ENCODE measurements around the gene PAM. TPM values are rescaled to one million over a fixed set of nuclear protein-coding genes. Genes with fewer than 3 reads are reported as not detected.

PAM gene
- total and polyA plus RNA-seq, 4 donors = 8.2 to 27.5 (median 13.7) TPM

- H3K4me1 ChIP-seq (ENCODE audit: control insufficient read depth in 4 of 4, insufficient read depth in 4 of 4, low read length in 3 of 4) = no peaks in the 10 kb centered on the region
- no peak overlapping the region for H3K9ac ChIP-seq (ENCODE audit: low read depth in 1 of 2, low read length in 2 of 2)
- no peaks in the 10 kb centered on the region for H3K27me3 ChIP-seq (ENCODE audit: control insufficient read depth in 4 of 4, insufficient read depth in 4 of 4, low read length in 3 of 4)
- H3K27ac ChIP-seq (ENCODE audit: low read depth in 1 of 2, low read length in 2 of 2) = no peak overlapping the region
- 61% methylated on average over 6 of the region's 6 CpGs for WGBS
- no peaks in the 10 kb centered on the region for H3K36me3 ChIP-seq (ENCODE audit: control insufficient read depth in 4 of 4, insufficient read depth in 3 of 4, low read depth in 1 of 4, low read length in 3 of 4)
- no peak for TF ChIP-seq TAF1 (conservative IDR thresholded peaks at IDR 0.05)
- TF ChIP-seq EGR1 (IDR thresholded peaks at IDR 0.05; ENCODE audit: low read depth in 2 of 2) = no peak
- TF ChIP-seq CTCF (IDR thresholded peaks at IDR 0.05; ENCODE audit: low read depth, low read length, missing input control) = no peak
- no peak for TF ChIP-seq RAD21 (IDR thresholded peaks at IDR 0.05)
- no peak for TF ChIP-seq FOXA1 (IDR thresholded peaks at IDR 0.05)
- no peak for TF ChIP-seq RXRA (IDR thresholded peaks at IDR 0.05)
- no peak for TF ChIP-seq YY1 (IDR thresholded peaks at IDR 0.05)
- no peak for TF ChIP-seq GABPA (IDR thresholded peaks at IDR 0.05 in 1 of 2, conservative IDR thresholded peaks at IDR 0.05 in 1 of 2)
- no peak for TF ChIP-seq ZBTB33 (IDR thresholded peaks at IDR 0.05)
- no peak for TF ChIP-seq NR2F2 (IDR thresholded peaks at IDR 0.05)
- no peak for TF ChIP-seq MAX (IDR thresholded peaks at IDR 0.05)
- H3K4me3 ChIP-seq (ENCODE audit: low read depth in 1 of 3, low read length in 3 of 3) = no peak overlapping the region
- H3K9me3 ChIP-seq (ENCODE audit: control insufficient read depth in 4 of 4, low read length in 3 of 4) = no peaks in the 10 kb centered on the region
- DNase-seq (ENCODE audit: low spot score) = no peak
Measured at GRCh38 chr5:102713682-102714231, 41.3 kb upstream of the PAM start.

GRCh38 chr5:102715082-102715807, 39.9 kb upstream of the PAM start:
- 83% methylated on average over 4 of the region's 4 CpGs for WGBS
- Histone ChIP-seq H3K27me3 (ENCODE audit: control insufficient read depth in 4 of 4, insufficient read depth in 4 of 4, low read length in 3 of 4) (no peaks in the 10 kb centered on the region), H3K36me3 (ENCODE audit: control insufficient read depth in 4 of 4, insufficient read depth in 3 of 4, low read depth in 1 of 4, low read length in 3 of 4) (no peaks in the 10 kb centered on the region), H3K4me1 (ENCODE audit: control insufficient read depth in 4 of 4, insufficient read depth in 4 of 4, low read length in 3 of 4) (no peaks in the 10 kb centered on the region), H3K9me3 (ENCODE audit: control insufficient read depth in 4 of 4, low read length in 3 of 4) (peaks cover 0 to 6% (median 0%) of the 10 kb centered on the region in 4 donors), H3K9ac (ENCODE audit: low read depth in 1 of 2, low read length in 2 of 2) (no peak overlapping the region), H3K27ac (ENCODE audit: low read depth in 1 of 2, low read length in 2 of 2) (no peak overlapping the region), H3K4me3 (ENCODE audit: low read depth in 1 of 3, low read length in 3 of 3) (no peak overlapping the region)
- no peak for DNase-seq (ENCODE audit: low spot score)
- no peak for TF ChIP-seq REST (IDR thresholded peaks at IDR 0.05)
